Measurements from ENCODE around the gene TBCCD1. TPM values are rescaled to one million over a fixed set of nuclear protein-coding genes. Genes with fewer than 3 reads are reported as not detected.

TBCCD1 gene
- total RNA-seq, 1 donor from 2014 or later: 13.5 TPM

DNA sequence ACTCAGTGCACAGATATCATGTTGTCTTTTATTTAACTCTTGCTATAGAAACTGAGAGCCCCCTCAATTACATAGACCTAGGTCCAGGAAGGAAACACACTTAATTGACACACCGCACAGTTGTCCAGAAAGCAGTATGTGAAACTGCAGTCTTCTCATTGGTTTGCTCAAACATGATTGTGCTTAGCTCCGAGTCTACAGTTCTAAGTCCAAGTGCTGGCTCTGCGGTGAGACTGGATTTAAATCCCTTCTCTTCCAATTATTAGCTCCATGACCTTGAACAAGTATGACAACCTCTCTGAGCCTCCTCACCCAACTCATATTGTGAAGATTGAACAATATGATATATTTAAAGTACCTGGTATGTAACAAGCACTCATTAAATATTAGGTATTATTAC lies 26.7 kb upstream of the TBCCD1 start:
- H3K27ac Mint-ChIP-seq: no peak overlapping the region
- no peak for DNase-seq (ENCODE audit: low spot score, unreplicated experiment)
- H3K4me1 Mint-ChIP-seq (ENCODE audit: low read depth): peaks cover 19% of the 10 kb centered on the region
- H3K36me3 Mint-ChIP-seq (ENCODE audit: insufficient read depth): no peaks in the 10 kb centered on the region
- H3K9me3 Mint-ChIP-seq (ENCODE audit: low read depth): no peaks in the 10 kb centered on the region
- H3K4me3 Mint-ChIP-seq (ENCODE audit: low read depth): no peak overlapping the region
- peaks cover 4% of the 10 kb centered on the region for H3K27me3 Mint-ChIP-seq
- no peak for TF ChIP-seq CTCF (IDR thresholded peaks at IDR 0.05; ENCODE audit: unreplicated experiment)

DNA sequence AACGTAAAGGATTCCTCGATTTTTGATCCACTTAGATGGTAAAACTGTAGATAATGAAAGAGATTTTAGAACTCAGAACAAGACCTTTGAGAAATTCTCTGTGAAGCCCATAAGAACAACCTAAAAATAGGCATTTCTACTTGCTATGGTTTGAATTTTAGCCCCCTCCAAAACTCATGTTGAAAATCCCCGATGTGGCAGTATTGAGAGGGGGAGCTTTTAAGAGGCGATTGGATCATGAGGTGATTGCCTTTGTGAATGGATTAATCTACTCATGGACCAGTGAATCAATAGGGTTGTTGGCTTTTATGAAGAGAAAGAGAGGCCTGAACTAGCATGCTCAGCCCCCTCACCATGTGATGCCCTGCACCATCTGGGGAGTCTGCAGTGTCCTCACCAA lies 25.5 kb upstream of the TBCCD1 start:
- H3K36me3 Mint-ChIP-seq (ENCODE audit: insufficient read depth): no peaks in the 10 kb centered on the region
- H3K27me3 Mint-ChIP-seq: no peaks in the 10 kb centered on the region

GRCh38 chr3:186590580-186591295 lies 23.6 kb upstream of the TBCCD1 start:
- no peaks in the 10 kb centered on the region for H3K9me3 Mint-ChIP-seq (ENCODE audit: low read depth)
- no peak overlapping the region for H3K4me3 Mint-ChIP-seq (ENCODE audit: low read depth)
- no peak overlapping the region for H3K27ac Mint-ChIP-seq
- no peak for TF ChIP-seq CTCF (IDR thresholded peaks at IDR 0.05; ENCODE audit: unreplicated experiment)
- DNase-seq (ENCODE audit: low spot score, unreplicated experiment): no peak
- H3K4me1 Mint-ChIP-seq (ENCODE audit: low read depth): peaks cover 9% of the 10 kb centered on the region
- H3K27me3 Mint-ChIP-seq: no peaks in the 10 kb centered on the region
- H3K36me3 Mint-ChIP-seq (ENCODE audit: insufficient read depth): no peaks in the 10 kb centered on the region

More for the DNA sequence above, 25.5 kb upstream of the TBCCD1 start:
- H3K4me3 Mint-ChIP-seq (ENCODE audit: low read depth): no peak overlapping the region
- H3K27ac Mint-ChIP-seq: no peak overlapping the region
- DNase-seq (ENCODE audit: low spot score, unreplicated experiment): no peak
- H3K9me3 Mint-ChIP-seq (ENCODE audit: low read depth): no peaks in the 10 kb centered on the region
- peaks cover 14% of the 10 kb centered on the region for H3K4me1 Mint-ChIP-seq (ENCODE audit: low read depth)
- TF ChIP-seq CTCF (IDR thresholded peaks at IDR 0.05; ENCODE audit: unreplicated experiment): no peak

DNA sequence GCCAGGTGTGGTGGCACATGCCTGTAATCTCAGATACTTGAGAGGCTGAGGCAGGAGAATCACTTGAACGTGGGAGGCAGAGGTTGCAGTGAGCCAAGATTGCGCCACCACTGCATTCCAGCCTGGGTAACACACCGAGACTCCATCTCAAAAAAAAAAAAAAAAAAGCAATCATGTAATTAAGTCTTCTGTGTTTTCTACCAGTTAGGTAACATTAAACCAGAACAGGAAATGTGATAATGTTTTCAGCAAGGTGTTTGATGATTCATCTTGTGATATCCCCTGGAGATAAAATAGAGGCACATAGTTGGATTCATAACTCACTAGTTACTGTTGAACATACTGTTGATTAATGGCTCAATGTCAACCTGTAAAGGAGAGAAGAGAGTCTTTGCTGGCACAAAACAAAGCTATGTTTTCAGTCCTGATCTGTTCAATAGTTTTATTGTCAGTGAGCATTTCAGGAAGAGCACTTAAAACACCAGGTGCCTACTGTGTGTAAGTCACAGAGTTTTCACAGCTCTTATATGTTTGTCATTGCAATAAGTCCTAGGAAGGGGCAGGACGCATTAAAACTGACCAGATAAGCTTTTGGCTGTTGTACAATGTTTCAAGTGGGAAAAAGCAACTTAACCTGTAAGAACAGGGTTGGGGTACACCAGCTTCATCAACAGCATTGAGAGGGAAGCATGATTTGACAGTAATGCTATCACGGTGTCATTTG lies 22.9 kb upstream of the TBCCD1 start:
- Mint-ChIP-seq H3K36me3 (ENCODE audit: insufficient read depth) (no peaks in the 10 kb centered on the region), H3K9me3 (ENCODE audit: low read depth) (no peaks in the 10 kb centered on the region), H3K4me1 (ENCODE audit: low read depth) (peaks cover 9% of the 10 kb centered on the region), H3K27me3 (no peaks in the 10 kb centered on the region), H3K27ac (peak overlapping the region; percentile 24), H3K4me3 (ENCODE audit: low read depth) (no peak overlapping the region)
- no peak for TF ChIP-seq CTCF (IDR thresholded peaks at IDR 0.05; ENCODE audit: unreplicated experiment)
- no peak for DNase-seq (ENCODE audit: low spot score, unreplicated experiment)

DNA sequence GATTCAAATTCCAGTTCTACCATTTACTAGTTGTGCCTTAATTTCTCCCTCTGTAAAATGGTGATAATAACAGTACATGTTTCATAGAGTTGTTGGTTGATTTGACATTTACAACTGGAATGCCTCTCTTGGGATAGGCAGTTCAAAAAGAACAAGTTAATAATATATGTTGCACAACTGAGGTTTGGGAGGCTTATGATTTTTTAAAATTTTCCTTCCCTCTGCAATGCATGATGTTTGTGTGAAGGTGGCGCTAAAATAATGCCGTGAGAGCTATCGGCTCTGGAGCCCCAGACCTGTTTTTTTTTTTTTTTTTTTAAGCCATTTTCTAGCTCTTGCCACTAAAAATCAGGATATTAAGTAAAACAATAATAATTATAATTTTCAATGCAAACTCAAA lies 22.0 kb upstream of the TBCCD1 start:
- DNase-seq (ENCODE audit: low spot score, unreplicated experiment): no peak
- Mint-ChIP-seq H3K4me3 (ENCODE audit: low read depth) (no peak overlapping the region), H3K36me3 (ENCODE audit: insufficient read depth) (peaks cover 8% of the 10 kb centered on the region), H3K27me3 (no peaks in the 10 kb centered on the region), H3K27ac (no peak overlapping the region), H3K4me1 (ENCODE audit: low read depth) (peaks cover 3% of the 10 kb centered on the region), H3K9me3 (ENCODE audit: low read depth) (no peaks in the 10 kb centered on the region)
- peak; percentile 53 for TF ChIP-seq CTCF (IDR thresholded peaks at IDR 0.05; ENCODE audit: unreplicated experiment)
